K562 treated with DMSO at 1 percent for 4 hours (cell line): ENCODE results near the gene PHF11. TPM values are rescaled to one million over a fixed set of nuclear protein-coding genes. Genes with fewer than 3 reads are reported as not detected.

Experiments
- total RNA-seq: library from RNA; unstranded; fragments of 300-600 nt; gene quantifications from 2 replicates; pipeline ENCODE4 v1.2.3, GENCODE V29; 2022; ENCODE audit not compliant: insufficient read depth

PHF11 gene
- total RNA-seq = 1.3 and 4.2 TPM in 2 replicates

DNA sequence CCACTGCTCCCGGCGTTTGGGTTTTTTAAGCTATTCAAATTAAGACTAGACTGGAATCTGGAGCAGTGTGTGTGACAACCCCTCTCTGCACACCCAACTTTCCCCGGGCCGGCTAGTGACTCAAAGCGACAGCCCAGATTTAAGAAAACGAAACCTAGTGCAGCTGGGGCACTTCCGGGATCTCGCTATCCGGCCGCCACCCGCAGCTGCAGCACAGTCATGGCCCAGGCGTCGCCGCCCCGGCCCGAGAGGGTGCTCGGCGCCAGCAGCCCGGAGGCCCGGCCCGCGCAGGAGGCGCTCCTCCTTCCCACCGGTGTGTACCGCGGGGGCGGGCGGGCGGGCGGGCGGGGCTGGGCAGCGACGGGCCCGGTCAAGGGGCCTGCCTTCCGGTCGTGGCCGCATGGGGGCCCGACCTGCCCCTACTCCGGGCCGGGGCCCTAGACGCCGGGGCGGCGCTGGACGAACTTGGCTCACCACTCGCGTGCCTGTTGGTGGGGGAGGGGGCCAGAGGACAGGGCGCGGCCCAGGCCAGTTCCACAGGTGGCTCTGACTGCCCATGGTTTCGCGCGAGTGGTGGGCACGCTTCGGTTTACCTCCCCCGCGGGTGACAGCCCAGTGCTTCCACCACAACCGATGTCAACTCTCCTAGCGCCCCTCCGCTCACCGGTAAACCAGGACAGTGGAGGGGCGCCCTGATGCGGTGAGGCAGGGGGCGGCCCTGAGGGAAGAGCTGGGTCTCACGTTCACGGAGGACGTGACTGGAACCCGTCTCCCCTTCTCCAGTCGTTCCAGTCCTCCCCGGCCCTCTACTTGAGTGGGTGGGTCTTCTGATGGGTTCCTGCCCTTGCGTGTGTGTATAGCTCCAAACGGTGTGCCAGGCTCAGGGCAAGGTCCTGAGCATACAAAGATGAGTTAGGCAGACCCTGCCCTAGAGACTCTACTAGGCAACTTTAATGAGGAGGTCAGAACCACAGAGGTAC is at the start of gene PHF11:
TSS of gene PHF11 (plus strand) at position 171 of the 980 bp plus-strand sequence. CDS start at position 220, 49 bp downstream.

Other genes starting within 250 kb of the PHF11 start
- gene CDADC1, start 248.0 kb upstream of the PHF11 start, total RNA-seq = 4.5 and 4.6 TPM in 2 replicates
- 1.4 TPM in 1 of 2 replicates, not detected in the other for gene CAB39L, start 51.9 kb upstream of the PHF11 start, total RNA-seq
- gene SETDB2, start 51.7 kb upstream of the PHF11 start, total RNA-seq = 2.5 and 4.3 TPM in 2 replicates
- gene RCBTB1, start 89.6 kb downstream of the PHF11 start, total RNA-seq = 6.4 and 6.6 TPM in 2 replicates
- gene ARL11, start 132.6 kb downstream of the PHF11 start, total RNA-seq = 0.64 TPM in 1 of 2 replicates, not detected in the other
- gene EBPL, start 195.5 kb downstream of the PHF11 start, total RNA-seq = 30.5 and 31.1 TPM in 2 replicates